Stimulated activated CD8-positive, alpha-beta memory T cell treated with anti-CD3 and anti-CD28 coated beads, Interleukin-12 subunit alpha, Interleukin-12 subunit beta, amount 100 ng/mL, for 1 hour (primary cell): ENCODE results near the gene SMAD1.
"Not testable (repeated sequence)": the region's sequence is repeated elsewhere in the genome, so short reads cannot be mapped to it uniquely, and the experiment has no call there.

ENCODE experiments used
- DNase-seq: peaks from one replicate; pipeline ENCODE4 v3.0.0-alpha.2; 2020; ENCODE audit warnings: low read depth

SMAD1 gene

GRCh38 chr4:145528601-145529000, 46.9 kb downstream of the SMAD1 start:
- no peak for DNase-seq

- no peak for DNase-seq
Measured at GRCh38 chr4:145530189-145530588, 48.5 kb downstream of the SMAD1 start.

GRCh38 chr4:145530662-145531061, 49.0 kb downstream of the SMAD1 start:
- DNase-seq: no peak

DNA sequence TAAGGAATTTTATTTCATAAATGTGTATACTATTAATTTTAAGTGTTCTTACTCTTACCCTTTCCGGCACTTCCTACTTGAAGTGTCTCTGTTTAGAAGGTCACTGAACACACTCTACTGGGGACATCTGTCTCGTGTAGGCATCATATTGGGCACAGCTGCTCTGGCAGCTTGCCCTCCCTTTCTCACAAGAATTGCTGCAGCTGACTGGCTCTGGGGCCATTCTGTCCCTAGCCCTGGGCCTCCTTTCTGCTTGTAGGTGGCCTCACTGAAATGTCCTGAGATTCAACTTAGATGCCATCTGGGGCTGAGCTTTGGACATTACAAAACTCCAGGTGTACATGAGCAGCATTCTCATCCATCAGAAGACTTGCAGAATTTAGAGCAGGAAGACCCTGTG, 49.6 kb downstream of the SMAD1 start:
- no peak for DNase-seq

DNA sequence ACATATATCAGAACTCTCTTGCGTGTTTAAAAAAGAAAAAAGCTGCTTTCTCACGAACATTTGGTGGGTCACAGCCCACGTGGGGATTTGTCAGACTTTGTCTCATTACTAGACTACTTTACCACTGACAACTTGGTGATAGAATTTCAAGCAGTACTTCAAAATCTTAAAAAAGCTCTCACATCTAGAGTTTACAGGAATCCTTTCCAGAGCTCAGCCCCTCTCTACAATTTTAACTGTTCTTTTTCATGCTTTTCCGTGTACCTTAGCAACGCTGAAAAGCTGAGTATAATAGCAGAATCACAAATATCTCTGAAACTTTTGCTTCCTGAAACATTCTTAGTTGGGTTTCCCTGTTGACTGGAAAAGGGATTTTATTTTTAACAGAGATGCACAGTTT, 50.2 kb downstream of the SMAD1 start:
- DNase-seq: no peak

DNA sequence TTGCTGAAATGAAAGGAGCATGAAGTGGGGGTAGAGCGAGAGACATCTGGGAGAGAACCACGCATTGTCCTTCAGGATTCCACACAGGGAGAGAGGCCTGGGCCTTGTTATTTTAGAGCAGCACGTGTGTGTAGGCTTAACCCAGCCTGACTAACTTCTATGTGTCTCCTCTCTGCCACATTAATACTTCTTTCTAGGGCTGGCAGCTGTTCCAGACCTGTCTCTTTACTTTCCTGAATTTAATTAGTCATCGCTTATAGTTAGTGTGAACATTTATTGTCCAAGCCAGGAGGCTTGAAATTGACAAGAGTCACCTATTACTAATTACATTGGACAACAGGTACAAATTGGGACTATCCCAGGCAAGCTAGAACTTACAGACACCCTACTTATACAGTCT, 51.3 kb downstream of the SMAD1 start:
- DNase-seq: no peak

DNA sequence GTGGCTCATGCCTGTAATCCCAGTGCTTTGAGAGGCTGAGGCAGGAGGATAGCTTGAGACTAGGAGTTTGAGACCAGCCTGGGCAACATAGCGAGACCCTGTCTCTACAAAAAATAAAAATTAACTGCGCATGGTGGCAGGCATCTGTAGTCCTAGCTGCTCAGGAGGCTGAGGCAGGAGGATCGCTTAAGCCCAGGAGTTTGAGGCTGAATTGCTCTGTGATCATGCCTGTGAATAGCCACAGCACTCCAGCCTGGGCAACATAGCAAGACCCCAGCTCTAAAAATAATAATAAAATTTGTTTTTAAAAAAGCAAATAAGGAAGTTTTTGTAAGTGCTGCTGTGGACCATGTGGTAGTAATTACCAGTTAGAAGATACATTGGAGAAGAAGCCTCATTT, 51.8 kb downstream of the SMAD1 start:
- DNase-seq: not testable (repeated sequence)

DNA sequence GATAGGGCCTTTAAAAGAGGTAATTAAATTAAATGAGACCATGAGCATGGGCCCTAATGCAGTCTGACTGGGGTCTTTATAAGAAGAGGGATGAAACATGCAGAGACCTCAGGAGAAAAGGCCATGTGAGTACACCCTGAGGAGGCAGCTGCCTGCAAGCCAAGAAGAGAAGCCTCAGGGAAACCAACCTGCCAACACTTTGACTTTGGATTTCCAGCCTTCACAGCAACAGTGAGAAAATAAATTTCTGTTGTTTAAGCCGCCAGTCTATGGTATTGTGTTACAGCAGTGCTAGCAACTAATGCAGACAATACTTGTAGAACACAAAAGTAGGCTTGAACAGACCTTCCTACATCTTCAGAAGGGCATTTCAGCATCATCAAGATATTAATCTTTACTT, 52.3 kb downstream of the SMAD1 start:
- DNase-seq: no peak

DNA sequence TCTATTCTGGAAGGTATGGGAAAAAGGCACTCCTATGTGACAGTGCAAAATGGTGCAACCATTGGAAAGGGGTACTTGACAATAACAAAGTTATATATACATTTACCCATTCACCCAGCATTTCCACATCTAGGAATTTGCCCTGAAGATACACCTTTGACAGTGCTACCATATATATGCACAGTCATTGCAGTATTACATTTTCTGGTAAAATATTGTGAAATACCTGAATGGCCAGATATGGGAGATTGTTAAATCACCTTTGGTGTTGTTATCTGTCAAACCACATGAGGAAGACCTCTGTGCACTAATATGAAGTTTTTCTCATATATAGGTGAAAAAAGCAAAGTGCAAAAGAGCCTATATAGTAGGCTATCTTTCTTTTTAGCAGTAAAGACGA, 53.5 kb downstream of the SMAD1 start:
- no peak for DNase-seq

DNA sequence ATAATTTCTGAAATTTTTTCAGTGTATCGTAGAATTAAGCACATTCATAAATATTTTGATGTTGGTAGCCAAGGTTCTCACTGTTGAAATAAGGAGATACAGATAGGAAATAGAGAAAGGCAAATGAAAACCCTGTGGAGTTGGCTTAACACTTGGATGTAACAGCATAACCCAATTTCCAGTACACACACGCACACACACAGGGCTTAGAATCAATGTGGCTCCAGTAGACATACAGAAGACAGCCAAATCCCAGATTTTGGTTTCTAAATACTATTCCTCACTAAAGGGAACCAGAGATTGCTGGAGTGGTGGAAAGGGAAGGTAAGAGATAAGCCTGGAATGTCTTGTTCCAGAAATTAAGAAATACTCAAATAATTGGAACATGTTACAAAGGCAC, 54.4 kb downstream of the SMAD1 start:
- no peak for DNase-seq

- no peak for DNase-seq
Measured at GRCh38 chr4:145538596-145538995, 56.9 kb downstream of the SMAD1 start.

DNA sequence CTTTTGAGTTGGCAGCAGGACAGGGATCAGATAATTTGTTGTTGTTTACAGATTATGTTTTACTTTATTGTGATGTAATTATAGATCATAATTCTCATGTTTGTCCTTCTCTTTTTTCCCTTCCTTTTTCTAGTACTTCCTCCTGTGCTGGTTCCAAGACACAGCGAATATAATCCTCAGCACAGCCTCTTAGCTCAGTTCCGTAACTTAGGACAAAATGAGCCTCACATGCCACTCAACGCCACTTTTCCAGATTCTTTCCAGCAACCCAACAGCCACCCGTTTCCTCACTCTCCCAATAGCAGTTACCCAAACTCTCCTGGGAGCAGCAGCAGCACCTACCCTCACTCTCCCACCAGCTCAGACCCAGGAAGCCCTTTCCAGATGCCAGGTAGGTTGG, 58.0 kb downstream of the SMAD1 start:
- DNase-seq: no peak

- no peak for DNase-seq
Measured at GRCh38 chr4:145540235-145540634, 58.6 kb downstream of the SMAD1 start.

- DNase-seq: no peak
Measured at GRCh38 chr4:145541346-145541745, 59.7 kb downstream of the SMAD1 start.

DNA sequence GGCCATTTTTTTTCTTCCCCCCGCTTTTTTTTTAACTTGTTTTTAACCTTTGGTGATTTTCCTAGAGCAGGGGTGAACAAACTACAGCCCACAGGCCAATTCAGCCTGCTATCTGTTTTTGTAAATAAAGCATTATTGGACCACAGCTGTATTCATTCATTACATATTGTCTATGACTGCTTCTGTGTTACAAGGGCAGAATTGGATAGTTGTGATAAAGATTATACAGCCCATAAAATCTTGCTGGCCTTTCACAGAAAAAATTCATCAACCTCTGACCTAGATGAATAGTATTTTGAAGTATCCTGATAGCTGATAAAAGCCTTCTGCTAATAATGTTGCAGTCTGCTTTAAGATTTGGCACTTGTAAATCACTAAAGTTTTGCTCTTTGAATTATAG, 63.4 kb downstream of the SMAD1 start:
- DNase-seq: no peak

DNA sequence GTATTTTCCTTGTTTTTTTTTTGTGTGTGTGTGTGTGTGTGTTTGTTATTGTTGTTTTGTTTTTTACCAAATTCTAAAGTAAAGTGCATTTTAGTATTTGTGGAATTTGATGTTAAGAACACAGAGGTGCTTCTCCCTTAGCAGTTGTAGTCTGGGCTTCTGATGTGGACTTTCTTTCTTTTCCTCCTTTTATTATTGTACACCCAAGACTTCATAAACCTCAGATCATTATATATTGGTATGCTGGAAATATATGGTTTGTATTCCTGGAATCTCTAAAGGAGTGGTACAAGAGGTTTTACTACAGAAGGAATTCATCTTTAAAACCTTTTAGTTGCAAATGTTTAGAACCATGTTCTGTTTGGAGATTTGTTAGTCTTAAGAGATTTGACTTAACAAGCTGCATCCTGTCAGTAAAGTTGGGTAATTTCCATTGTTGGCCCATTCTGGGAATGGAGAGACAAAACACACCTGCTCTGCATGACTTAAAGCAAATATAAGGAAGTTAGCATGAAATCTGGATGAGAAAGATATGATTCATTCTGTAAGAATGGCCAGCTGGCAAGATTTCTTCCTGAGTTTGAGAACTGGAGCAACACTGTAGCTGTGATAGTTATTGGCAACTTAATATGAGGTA, 64.0 kb downstream of the SMAD1 start:
- DNase-seq: no peak

DNA sequence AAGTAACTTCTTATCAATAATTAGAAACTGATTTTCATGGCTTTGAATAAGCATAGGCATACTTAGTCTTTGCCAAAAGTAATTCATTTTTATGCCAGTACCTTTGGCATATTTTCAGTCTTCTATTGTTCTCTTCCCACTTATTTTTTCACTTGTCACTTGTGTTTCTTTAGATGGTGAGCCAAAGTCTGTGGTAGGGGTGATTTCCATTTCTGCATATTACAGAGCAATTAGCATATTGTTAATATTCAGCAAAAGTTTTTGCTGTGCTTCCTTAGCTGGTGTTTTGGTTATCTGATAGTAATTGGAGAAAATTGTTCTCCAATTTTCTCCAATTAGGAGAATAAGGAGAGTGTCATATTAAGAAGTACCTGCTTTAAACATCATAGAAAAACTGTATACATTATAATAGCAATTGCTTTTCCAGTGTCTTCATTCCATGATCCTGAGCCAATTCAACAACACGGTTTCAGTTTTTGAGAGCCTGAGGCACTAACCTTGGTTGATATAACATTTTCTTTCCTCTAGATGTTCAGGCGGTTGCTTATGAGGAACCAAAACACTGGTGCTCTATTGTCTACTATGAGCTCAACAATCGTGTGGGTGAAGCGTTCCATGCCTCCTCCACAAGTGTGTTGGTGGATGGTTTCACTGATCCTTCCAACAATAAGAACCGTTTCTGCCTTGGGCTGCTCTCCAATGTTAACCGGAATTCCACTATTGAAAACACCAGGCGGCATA, 64.7 kb downstream of the SMAD1 start:
- DNase-seq: no peak

DNA sequence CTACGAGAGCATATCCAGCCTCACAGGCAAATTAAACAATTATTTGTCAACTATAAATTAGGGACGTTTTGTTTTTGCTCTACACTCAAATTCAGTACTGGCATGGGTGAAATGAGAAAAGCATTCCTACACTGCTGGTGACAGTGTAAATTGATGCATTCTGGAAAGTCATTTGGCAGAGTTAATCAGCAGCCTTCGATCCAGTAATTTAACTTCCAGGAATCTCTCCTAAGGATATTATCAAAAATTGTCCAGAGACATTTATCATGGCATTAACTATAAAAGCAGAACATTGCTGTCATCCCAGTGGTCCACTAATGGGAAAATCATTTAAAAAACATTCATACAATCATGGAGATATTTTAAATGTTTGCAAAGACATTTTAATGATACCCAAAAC, 70.0 kb downstream of the SMAD1 start:
- DNase-seq: no peak

- no peak for DNase-seq
Measured at GRCh38 chr4:145552181-145552822, 70.6 kb downstream of the SMAD1 start.

GRCh38 chr4:145553375-145553774, 71.7 kb downstream of the SMAD1 start:
- DNase-seq: no peak

- DNase-seq: no peak
Measured at GRCh38 chr4:145554691-145555090, 73.0 kb downstream of the SMAD1 start.

- peak; percentile 21 for DNase-seq
Measured at GRCh38 chr4:145557720-145558119, 76.1 kb downstream of the SMAD1 start.

- DNase-seq: no peak
Measured at GRCh38 chr4:145563293-145563985, 81.8 kb downstream of the SMAD1 start.
